BE2C (cell line): ENCODE data around the gene RNF141.

Source experiments
- DNase-seq: peaks from one replicate; pipeline ENCODE4 v3.0.0-alpha.2; 2020
- H3K27me3 ChIP-seq: fragments of 250-450 bp; sonication (Bioruptor Pico); 2 replicates; pipeline ENCODE4 v1.5.1; 2020; ENCODE audit warnings: mild to moderate bottlenecking
- H3K36me3 ChIP-seq: fragments of 250-450 bp; sonication (Bioruptor Pico); 2 replicates; pipeline ENCODE4 v1.5.1; 2020; ENCODE audit warnings: mild to moderate bottlenecking
- H3K4me1 ChIP-seq: fragments of 250-450 bp; sonication (Bioruptor Pico); 2 replicates; pipeline ENCODE4 v1.5.1; 2020
- H3K4me3 ChIP-seq: 2 replicates; pipeline ENCODE4 v1.5.1; 2011; ENCODE audit warnings: low read depth, low read length
- H3K9me3 ChIP-seq: fragments of 250-450 bp; sonication (Bioruptor Pico); 2 replicates; pipeline ENCODE4 v1.5.1; 2020
- CTCF ChIP-seq: IDR thresholded peaks from 2 replicates; pipeline ENCODE4 v1.5.1; 2012; ENCODE audit warnings: mild to moderate bottlenecking, low read depth, low read length

Gene RNF141

GRCh38 chr11:10533323-10533722, 7.7 kb downstream of the RNF141 start:
- no peaks in the 10 kb centered on the region for H3K4me1 ChIP-seq
- H3K36me3 ChIP-seq = no peaks in the 10 kb centered on the region
- TF ChIP-seq CTCF = no peak
- DNase-seq = no peak
- H3K9me3 ChIP-seq = no peaks in the 10 kb centered on the region
- no peak overlapping the region for H3K4me3 ChIP-seq
- H3K27me3 ChIP-seq = no peaks in the 10 kb centered on the region

GRCh38 chr11:10532526-10532925, 8.5 kb downstream of the RNF141 start:
- H3K4me1 ChIP-seq = no peaks in the 10 kb centered on the region
- no peak overlapping the region for H3K4me3 ChIP-seq
- H3K27me3 ChIP-seq = no peaks in the 10 kb centered on the region
- no peak for TF ChIP-seq CTCF
- H3K9me3 ChIP-seq = no peaks in the 10 kb centered on the region
- DNase-seq = no peak
- H3K36me3 ChIP-seq = no peaks in the 10 kb centered on the region

- no peaks in the 10 kb centered on the region for H3K36me3 ChIP-seq
- no peak for DNase-seq
Measured at GRCh38 chr11:10529279-10529678, 11.7 kb downstream of the RNF141 start.

GRCh38 chr11:10528121-10528520, 12.9 kb downstream of the RNF141 start:
- H3K36me3 ChIP-seq = no peaks in the 10 kb centered on the region

More at GRCh38 chr11:10529279-10529678, 11.7 kb downstream of the RNF141 start:
- no peak overlapping the region for H3K4me3 ChIP-seq
- no peaks in the 10 kb centered on the region for H3K9me3 ChIP-seq
- TF ChIP-seq CTCF = no peak
- H3K27me3 ChIP-seq = no peaks in the 10 kb centered on the region
- H3K4me1 ChIP-seq = no peaks in the 10 kb centered on the region

GRCh38 chr11:10526974-10527918, 13.7 kb downstream of the RNF141 start:
- no peaks in the 10 kb centered on the region for H3K27me3 ChIP-seq
- DNase-seq = no peak
- TF ChIP-seq CTCF = no peak

More at GRCh38 chr11:10528121-10528520, 12.9 kb downstream of the RNF141 start:
- no peak for TF ChIP-seq CTCF
- Histone ChIP-seq H3K9me3 (no peaks in the 10 kb centered on the region), H3K27me3 (no peaks in the 10 kb centered on the region), H3K4me3 (no peak overlapping the region), H3K4me1 (no peaks in the 10 kb centered on the region)
- DNase-seq = no peak

GRCh38 chr11:10524471-10524870, 16.5 kb downstream of the RNF141 start:
- no peaks in the 10 kb centered on the region for H3K27me3 ChIP-seq
- H3K9me3 ChIP-seq = no peaks in the 10 kb centered on the region
- no peaks in the 10 kb centered on the region for H3K4me1 ChIP-seq
- H3K4me3 ChIP-seq = no peak overlapping the region
- no peak for DNase-seq
- TF ChIP-seq CTCF = no peak
- no peaks in the 10 kb centered on the region for H3K36me3 ChIP-seq

More at GRCh38 chr11:10526974-10527918, 13.7 kb downstream of the RNF141 start:
- Histone ChIP-seq H3K4me1 (no peaks in the 10 kb centered on the region), H3K4me3 (no peak overlapping the region), H3K9me3 (no peaks in the 10 kb centered on the region), H3K36me3 (no peaks in the 10 kb centered on the region)
